ENCODE data around the gene CAGE1.

The CAGE1 gene

DNA sequence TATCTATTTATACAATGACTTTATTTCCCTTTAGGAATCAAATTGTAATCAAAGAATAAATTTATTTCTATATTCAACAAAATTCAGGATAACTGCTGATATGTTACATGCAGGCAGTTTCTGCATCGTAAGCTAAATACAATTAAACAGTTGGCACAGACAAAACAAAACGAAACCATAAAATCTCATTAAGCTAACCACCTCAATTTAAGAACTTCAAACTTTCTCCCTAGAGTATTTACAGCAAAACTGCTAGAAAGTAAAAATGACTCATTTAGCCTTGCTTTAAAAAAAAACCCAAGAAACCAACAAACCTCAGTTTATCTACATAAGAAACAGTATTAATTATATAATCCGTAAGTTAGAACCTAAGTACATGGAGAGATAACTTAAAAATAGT, 93.6 kb downstream of the CAGE1 start:
- no peaks in the 10 kb centered on the region for H3K27me3 ChIP-seq (ENCODE audit: control insufficient read depth, insufficient read depth, low read length, poor library complexity, severe bottlenecking)
- no peaks in the 10 kb centered on the region for H3K4me1 ChIP-seq (ENCODE audit: control insufficient read depth, insufficient read depth, low read length)
- peaks cover 17% of the 10 kb centered on the region for H3K36me3 ChIP-seq (ENCODE audit: control insufficient read depth, insufficient read depth, low read length)
- no peaks in the 10 kb centered on the region for H3K9me3 ChIP-seq (ENCODE audit: control insufficient read depth, low read length)
- WGBS, 2 experiments, result 48 to 51% methylated on average over 2 of the region's 3 CpGs
- H3K27ac ChIP-seq (ENCODE audit: insufficient read depth, low read depth, low read length, poor library complexity, severe bottlenecking), result no peak overlapping the region
- no peak overlapping the region for H3K4me3 ChIP-seq (ENCODE audit: insufficient read depth, low read depth, low read length)

DNA sequence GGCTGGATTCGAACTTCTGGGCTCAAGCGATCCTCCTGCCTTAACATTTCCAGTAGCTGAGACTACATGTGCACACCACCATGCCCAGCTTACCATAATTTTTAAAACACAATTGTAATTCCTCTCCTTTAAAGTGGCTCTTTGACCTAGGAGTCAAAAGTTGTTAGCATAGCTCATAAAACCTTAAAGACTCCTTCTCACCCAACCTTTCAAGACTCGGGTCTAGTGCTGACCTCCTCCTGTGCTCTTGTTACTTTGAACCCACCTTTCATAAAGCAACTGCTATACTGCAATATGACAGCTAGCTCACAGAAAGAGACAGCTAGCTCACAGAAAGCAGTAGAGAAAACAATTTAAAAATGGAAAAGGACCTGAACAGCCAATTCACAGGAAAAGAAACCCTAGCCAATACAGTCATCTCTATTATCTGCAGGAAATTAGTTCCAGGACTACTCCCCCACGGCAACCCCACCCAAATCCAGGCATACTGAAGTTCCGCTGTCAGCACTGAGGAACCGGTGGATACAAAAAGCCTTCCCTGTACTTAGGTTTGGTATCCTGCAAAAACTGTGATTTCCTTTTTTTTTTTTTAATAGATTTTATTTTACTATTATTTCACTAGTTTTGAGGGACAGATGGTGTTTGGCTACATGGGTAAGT, 96.8 kb downstream of the CAGE1 start:
- 94 to 95% methylated on average over 6 of the region's 6 CpGs for WGBS, 2 experiments
- no peak overlapping the region for H3K4me3 ChIP-seq (ENCODE audit: insufficient read depth, low read depth, low read length)
- no peaks in the 10 kb centered on the region for H3K27me3 ChIP-seq (ENCODE audit: control insufficient read depth, insufficient read depth, low read length, poor library complexity, severe bottlenecking)
- peaks cover 20% of the 10 kb centered on the region for H3K36me3 ChIP-seq (ENCODE audit: control insufficient read depth, insufficient read depth, low read length)
- no peak overlapping the region for H3K27ac ChIP-seq (ENCODE audit: insufficient read depth, low read depth, low read length, poor library complexity, severe bottlenecking)
- no peaks in the 10 kb centered on the region for H3K9me3 ChIP-seq (ENCODE audit: control insufficient read depth, low read length)
- no peaks in the 10 kb centered on the region for H3K4me1 ChIP-seq (ENCODE audit: control insufficient read depth, insufficient read depth, low read length)

GRCh38 chr6:7290079-7290478, 99.5 kb downstream of the CAGE1 start:
- 83 to 93% methylated on average over 1 of the region's 1 CpG for WGBS, 2 experiments
- no peaks in the 10 kb centered on the region for H3K9me3 ChIP-seq (ENCODE audit: control insufficient read depth, low read length)
- H3K27me3 ChIP-seq (ENCODE audit: control insufficient read depth, insufficient read depth, low read length, poor library complexity, severe bottlenecking), result no peaks in the 10 kb centered on the region
- no peak overlapping the region for H3K27ac ChIP-seq (ENCODE audit: insufficient read depth, low read depth, low read length, poor library complexity, severe bottlenecking)
- no peaks in the 10 kb centered on the region for H3K4me1 ChIP-seq (ENCODE audit: control insufficient read depth, insufficient read depth, low read length)
- H3K36me3 ChIP-seq (ENCODE audit: control insufficient read depth, insufficient read depth, low read length), result peaks cover 16% of the 10 kb centered on the region
- H3K4me3 ChIP-seq (ENCODE audit: insufficient read depth, low read depth, low read length), result no peak overlapping the region

DNA sequence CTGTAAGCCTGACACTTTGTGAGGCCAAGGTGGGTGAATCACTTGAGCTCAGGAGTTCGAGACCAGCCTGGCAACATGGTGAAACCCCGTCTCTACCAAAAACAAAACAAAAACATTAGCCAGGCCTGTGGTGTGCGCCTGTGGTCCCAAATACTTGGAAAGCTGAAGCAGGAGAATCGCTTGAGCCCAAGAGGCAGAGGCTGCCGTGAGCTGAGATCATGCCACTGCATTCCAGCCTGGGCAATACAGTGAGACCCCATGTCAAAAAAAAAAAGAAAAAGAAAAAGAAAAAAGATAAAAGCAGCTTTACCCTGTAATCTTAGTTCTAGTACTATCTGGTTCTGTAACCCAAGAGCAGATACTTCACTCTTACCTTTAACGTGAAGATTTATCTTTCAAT, 104.1 kb downstream of the CAGE1 start:
- no peaks in the 10 kb centered on the region for H3K9me3 ChIP-seq (ENCODE audit: control insufficient read depth, low read length)
- no peak overlapping the region for H3K27ac ChIP-seq (ENCODE audit: insufficient read depth, low read depth, low read length, poor library complexity, severe bottlenecking)
- no peaks in the 10 kb centered on the region for H3K4me1 ChIP-seq (ENCODE audit: control insufficient read depth, insufficient read depth, low read length)
- H3K4me3 ChIP-seq (ENCODE audit: insufficient read depth, low read depth, low read length), result no peak overlapping the region
- no peaks in the 10 kb centered on the region for H3K27me3 ChIP-seq (ENCODE audit: control insufficient read depth, insufficient read depth, low read length, poor library complexity, severe bottlenecking)
- H3K36me3 ChIP-seq (ENCODE audit: control insufficient read depth, insufficient read depth, low read length), result peaks cover 13% of the 10 kb centered on the region
- WGBS, 2 experiments, result 95% methylated on average over 6 of the region's 6 CpGs

DNA sequence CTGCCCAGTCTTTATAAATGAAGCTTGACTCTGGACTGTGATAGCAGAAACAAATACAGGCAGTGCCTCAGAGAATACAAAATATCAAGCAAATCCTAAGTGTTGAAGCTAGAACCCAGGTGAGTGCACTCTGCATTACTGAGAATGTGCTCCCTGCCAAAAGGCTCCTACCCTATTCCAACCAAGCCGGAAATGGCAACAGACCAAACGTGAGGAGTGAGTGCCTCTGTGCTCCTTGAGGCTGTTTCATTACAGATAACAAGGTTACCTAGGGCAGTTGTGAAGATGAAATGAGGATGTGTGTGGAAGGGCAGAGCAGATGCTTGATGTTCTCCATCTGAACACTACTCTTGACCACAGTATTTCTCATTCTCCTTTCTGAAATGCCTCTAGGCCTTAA, 105.9 kb downstream of the CAGE1 start:
- no peak overlapping the region for H3K4me3 ChIP-seq (ENCODE audit: insufficient read depth, low read depth, low read length)
- no peaks in the 10 kb centered on the region for H3K9me3 ChIP-seq (ENCODE audit: control insufficient read depth, low read length)
- 93 to 96% methylated on average over 2 of the region's 2 CpGs for WGBS, 2 experiments
- no peak overlapping the region for H3K27ac ChIP-seq (ENCODE audit: insufficient read depth, low read depth, low read length, poor library complexity, severe bottlenecking)
- peaks cover 8% of the 10 kb centered on the region for H3K36me3 ChIP-seq (ENCODE audit: control insufficient read depth, insufficient read depth, low read length)
- no peaks in the 10 kb centered on the region for H3K4me1 ChIP-seq (ENCODE audit: control insufficient read depth, insufficient read depth, low read length)
- H3K27me3 ChIP-seq (ENCODE audit: control insufficient read depth, insufficient read depth, low read length, poor library complexity, severe bottlenecking), result no peaks in the 10 kb centered on the region

DNA sequence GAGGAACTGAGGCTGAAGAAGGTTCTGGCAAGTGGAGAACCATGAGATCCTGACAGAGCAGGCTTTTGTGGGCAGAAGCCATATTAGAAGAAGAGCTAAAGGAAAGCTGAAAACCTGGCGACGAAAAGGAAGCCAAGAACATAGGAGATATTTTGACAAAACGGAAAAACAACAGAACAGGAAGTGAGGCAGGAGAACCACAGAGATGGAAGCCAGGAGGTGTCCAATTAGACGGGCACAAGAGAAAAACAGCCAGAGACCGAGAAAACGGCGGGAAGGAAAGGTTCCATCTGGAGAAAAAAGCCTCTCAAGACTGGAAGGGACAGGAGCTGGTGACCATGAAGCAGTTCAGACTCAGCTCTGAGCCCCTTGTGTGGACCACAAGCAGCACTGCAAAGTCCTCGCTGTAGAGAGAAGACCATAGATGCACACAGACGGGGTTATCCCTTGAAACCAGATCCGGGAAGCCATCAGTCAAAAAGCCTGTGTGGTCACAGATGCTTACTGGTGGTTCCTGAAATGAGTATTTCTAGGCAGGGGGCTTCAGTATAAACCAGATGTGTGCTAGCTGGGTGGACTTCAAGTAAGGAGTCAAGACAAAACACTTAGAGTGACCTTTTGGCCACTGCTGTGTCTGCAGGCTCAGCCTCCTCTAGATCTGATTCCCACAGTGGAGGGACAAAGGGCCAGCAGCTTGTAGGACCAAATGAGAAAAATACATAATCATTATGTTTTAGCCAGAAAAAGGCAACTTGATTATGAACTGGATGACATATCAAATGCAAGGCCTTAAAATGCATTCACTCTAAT, 107.2 kb downstream of the CAGE1 start:
- Histone ChIP-seq H3K4me1 (ENCODE audit: control insufficient read depth, insufficient read depth, low read length) (no peaks in the 10 kb centered on the region), H3K27ac (ENCODE audit: insufficient read depth, low read depth, low read length, poor library complexity, severe bottlenecking) (no peak overlapping the region), H3K36me3 (ENCODE audit: control insufficient read depth, insufficient read depth, low read length) (no peaks in the 10 kb centered on the region), H3K4me3 (ENCODE audit: insufficient read depth, low read depth, low read length) (no peak overlapping the region), H3K9me3 (ENCODE audit: control insufficient read depth, low read length) (no peaks in the 10 kb centered on the region), H3K27me3 (ENCODE audit: control insufficient read depth, insufficient read depth, low read length, poor library complexity, severe bottlenecking) (no peaks in the 10 kb centered on the region)
- 85 to 95% methylated on average over 9 to 10 of the region's 10 CpGs for WGBS, 2 experiments
